Caco-2 (cell line): ENCODE data around the gene CPA3. TPM values are rescaled to one million over a fixed set of nuclear protein-coding genes. Genes with fewer than 3 reads are reported as not detected.

Experiments used
- BruUV-seq: library from RNA; stranded (reverse); fragments of 400-500 nt; replicated peaks from 2 replicates; lab custom pipeline; 2021; lab: Mats Ljungman, UMichigan
- CTCF ChIA-PET: fragments of 300-600 bp; sonication (Branson Sonifier 250); formaldehyde crosslinking; loops from one replicate; lab custom pipeline; 2022; ENCODE audit warnings: antibody characterized with exemption; lab: Charles Lee
- POLR2A ChIA-PET: fragments of 300-600 bp; sonication (Branson Sonifier 250); formaldehyde crosslinking; loops from one replicate; lab custom pipeline; 2022; ENCODE audit warnings: antibody characterized with exemption; lab: Charles Lee
- DNase-seq, 2 experiments: peaks; one replicate each; pipeline versions ENCODE4 v3.0.0 to v3.0.0-alpha.2; 2020 to 2022
- H3K27me3 ChIP-seq: replicated peaks from 2 replicates; pipeline ENCODE4 v1.6.0; 2011; ENCODE audit warnings: low read length; ENCODE audit not compliant: control insufficient read depth, insufficient read depth
- H3K36me3 ChIP-seq: 2 replicates; pipeline ENCODE4 v1.5.1; 2011; ENCODE audit warnings: low read length; ENCODE audit not compliant: control insufficient read depth, insufficient read depth
- H3K4me1 ChIP-seq: fragments of 250-450 bp; sonication (Bioruptor Pico); 2 replicates; pipeline ENCODE4 v1.5.1; 2020; ENCODE audit warnings: mild to moderate bottlenecking
- H3K4me3 ChIP-seq: 2 replicates; pipeline ENCODE4 v1.5.1; 2011; ENCODE audit warnings: low read depth, mild to moderate bottlenecking, control low read depth, low read length
- H3K9me3 ChIP-seq: fragments of 250-450 bp; sonication (Bioruptor Pico); 2 replicates; pipeline ENCODE4 v1.5.1; 2020; ENCODE audit warnings: mild to moderate bottlenecking, moderate library complexity
- H3K27ac Mint-ChIP-seq: one replicate; pipeline ENCODE4 v1.8.0; 2022; ENCODE audit warnings: mixed read lengths; ENCODE audit not compliant: unreplicated experiment
- H3K27me3 Mint-ChIP-seq: one replicate; pipeline ENCODE4 v1.8.0; 2022; ENCODE audit warnings: mixed read lengths; ENCODE audit not compliant: insufficient read depth, unreplicated experiment
- H3K36me3 Mint-ChIP-seq: one replicate; pipeline ENCODE4 v1.8.0; 2022; ENCODE audit warnings: mild to moderate bottlenecking, mixed read lengths; ENCODE audit not compliant: insufficient read depth, unreplicated experiment
- H3K4me1 Mint-ChIP-seq: one replicate; pipeline ENCODE4 v1.8.0; 2022; ENCODE audit warnings: low read depth, mixed read lengths; ENCODE audit not compliant: unreplicated experiment
- H3K4me3 Mint-ChIP-seq: one replicate; pipeline ENCODE4 v1.8.0; 2022; ENCODE audit warnings: mild to moderate bottlenecking, moderate library complexity, mixed read lengths; ENCODE audit not compliant: unreplicated experiment
- H3K9me3 Mint-ChIP-seq: one replicate; pipeline ENCODE4 v1.8.0; 2022; ENCODE audit warnings: mixed read lengths; ENCODE audit not compliant: unreplicated experiment
- CTCF ChIP-seq, 2 experiments: fragments of 200-600 bp in 1 of 2; IDR thresholded peaks; 1 replicate in 1 of 2; 2 replicates in 1 of 2; pipeline versions ENCODE4 v1.5.1 to v1.8.0; 2011 to 2022; ENCODE audit warnings: antibody characterized with exemption in 1 of 2, control low read depth in 1 of 2, inconsistent platforms in 1 of 2, low read depth in 1 of 2, low read length in 1 of 2, mild to moderate bottlenecking in 1 of 2, moderate library complexity in 1 of 2; ENCODE audit not compliant: insufficient read depth in 1 of 2, severe bottlenecking in 1 of 2, unreplicated experiment in 1 of 2
- intact Hi-C: fragments of 100-400 bp; cut with micrococcal nuclease; formaldehyde crosslinking; loops from one replicate; pipeline ENCODE4 v1.10.0; 2022; ENCODE audit not compliant: unreplicated experiment
- total RNA-seq: library from RNA; stranded (reverse); gene quantifications from 2 replicates; pipeline ENCODE4 v1.2.3, GENCODE V29; 2022

The CPA3 gene
- total RNA-seq, 1 experiment from 2014 or later, result not detected

GRCh38 chr3:148848410-148848809 lies 16.7 kb upstream of the CPA3 start:
- no peaks in the 10 kb centered on the region for H3K27me3 ChIP-seq
- no peaks in the 10 kb centered on the region for H3K9me3 ChIP-seq
- H3K4me1 ChIP-seq, result no peaks in the 10 kb centered on the region
- Mint-ChIP-seq H3K9me3 (no peaks in the 10 kb centered on the region), H3K27ac (no peak overlapping the region), H3K36me3 (no peaks in the 10 kb centered on the region), H3K27me3 (peaks cover 2% of the 10 kb centered on the region), H3K4me3 (no peak overlapping the region), H3K4me1 (no peaks in the 10 kb centered on the region)
- ChIA-PET CTCF (no interaction called here), POLR2A (no interaction called here)
- no peaks in the 10 kb centered on the region for H3K36me3 ChIP-seq
- no peak for TF ChIP-seq CTCF (IDR thresholded peaks at IDR 0.05; ENCODE audit: insufficient read depth in 1 of 2, low read depth in 1 of 2, low read length in 1 of 2, severe bottlenecking in 1 of 2, unreplicated experiment in 1 of 2)
- intact Hi-C loops, result no loop called here
- no peak overlapping the region for H3K4me3 ChIP-seq
- BruUV-seq, result no TSS peak
- no peak for DNase-seq

GRCh38 chr3:148852271-148852992 lies 12.7 kb upstream of the CPA3 start:
- Histone ChIP-seq H3K36me3 (no peaks in the 10 kb centered on the region), H3K4me1 (no peaks in the 10 kb centered on the region), H3K27me3 (no peaks in the 10 kb centered on the region), H3K4me3 (no peak overlapping the region), H3K9me3 (no peaks in the 10 kb centered on the region)
- Mint-ChIP-seq H3K27me3 (peaks cover 6% of the 10 kb centered on the region), H3K27ac (no peak overlapping the region), H3K4me3 (no peak overlapping the region), H3K36me3 (no peaks in the 10 kb centered on the region), H3K4me1 (no peaks in the 10 kb centered on the region), H3K9me3 (no peaks in the 10 kb centered on the region)
- BruUV-seq, result no TSS peak
- DNase-seq, result no peak
- no peak for TF ChIP-seq CTCF (IDR thresholded peaks at IDR 0.05; ENCODE audit: insufficient read depth in 1 of 2, low read depth in 1 of 2, low read length in 1 of 2, severe bottlenecking in 1 of 2, unreplicated experiment in 1 of 2)
- ChIA-PET CTCF (no interaction called here), POLR2A (no interaction called here)
- intact Hi-C loops, result no loop called here

DNA sequence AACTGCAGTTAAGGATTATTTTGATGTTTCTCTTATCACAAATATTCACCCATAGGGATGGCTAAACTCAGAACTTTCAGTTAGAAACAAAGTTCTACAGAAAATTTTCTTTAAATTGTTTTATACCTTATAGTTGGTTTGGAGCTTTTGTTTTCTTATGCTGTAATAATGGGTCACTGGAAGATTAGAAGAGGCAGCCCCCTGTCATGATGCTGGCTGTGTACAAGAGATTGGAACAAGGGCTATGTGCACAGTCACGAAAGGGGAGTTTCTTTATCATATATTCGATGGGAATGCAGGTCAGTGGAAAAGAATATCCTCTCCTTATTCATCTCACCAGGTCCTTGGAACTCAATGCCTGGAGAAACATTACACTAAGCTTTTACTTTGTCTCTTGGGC lies 12.0 kb upstream of the CPA3 start:
- no peak for TF ChIP-seq CTCF (IDR thresholded peaks at IDR 0.05; ENCODE audit: insufficient read depth in 1 of 2, low read depth in 1 of 2, low read length in 1 of 2, severe bottlenecking in 1 of 2, unreplicated experiment in 1 of 2)
- no TSS peak for BruUV-seq
- H3K36me3 Mint-ChIP-seq, result no peaks in the 10 kb centered on the region
- Histone ChIP-seq H3K9me3 (no peaks in the 10 kb centered on the region), H3K4me1 (no peaks in the 10 kb centered on the region), H3K36me3 (no peaks in the 10 kb centered on the region), H3K27me3 (no peaks in the 10 kb centered on the region), H3K4me3 (no peak overlapping the region)
- no peak overlapping the region for H3K27ac Mint-ChIP-seq
- H3K9me3 Mint-ChIP-seq, result no peaks in the 10 kb centered on the region
- CTCF ChIA-PET, result no interaction called here
- peaks cover 6% of the 10 kb centered on the region for H3K27me3 Mint-ChIP-seq
- intact Hi-C loops, result no loop called here
- H3K4me1 Mint-ChIP-seq, result no peaks in the 10 kb centered on the region
- DNase-seq, result no peak
- POLR2A ChIA-PET, result no interaction called here
- no peak overlapping the region for H3K4me3 Mint-ChIP-seq
